ENCODE measurements around the gene CYP2R1.
"Not testable (repeated sequence)": the region's sequence is repeated elsewhere in the genome, so short reads cannot be mapped to it uniquely, and the experiment has no call there.

Gene CYP2R1

DNA sequence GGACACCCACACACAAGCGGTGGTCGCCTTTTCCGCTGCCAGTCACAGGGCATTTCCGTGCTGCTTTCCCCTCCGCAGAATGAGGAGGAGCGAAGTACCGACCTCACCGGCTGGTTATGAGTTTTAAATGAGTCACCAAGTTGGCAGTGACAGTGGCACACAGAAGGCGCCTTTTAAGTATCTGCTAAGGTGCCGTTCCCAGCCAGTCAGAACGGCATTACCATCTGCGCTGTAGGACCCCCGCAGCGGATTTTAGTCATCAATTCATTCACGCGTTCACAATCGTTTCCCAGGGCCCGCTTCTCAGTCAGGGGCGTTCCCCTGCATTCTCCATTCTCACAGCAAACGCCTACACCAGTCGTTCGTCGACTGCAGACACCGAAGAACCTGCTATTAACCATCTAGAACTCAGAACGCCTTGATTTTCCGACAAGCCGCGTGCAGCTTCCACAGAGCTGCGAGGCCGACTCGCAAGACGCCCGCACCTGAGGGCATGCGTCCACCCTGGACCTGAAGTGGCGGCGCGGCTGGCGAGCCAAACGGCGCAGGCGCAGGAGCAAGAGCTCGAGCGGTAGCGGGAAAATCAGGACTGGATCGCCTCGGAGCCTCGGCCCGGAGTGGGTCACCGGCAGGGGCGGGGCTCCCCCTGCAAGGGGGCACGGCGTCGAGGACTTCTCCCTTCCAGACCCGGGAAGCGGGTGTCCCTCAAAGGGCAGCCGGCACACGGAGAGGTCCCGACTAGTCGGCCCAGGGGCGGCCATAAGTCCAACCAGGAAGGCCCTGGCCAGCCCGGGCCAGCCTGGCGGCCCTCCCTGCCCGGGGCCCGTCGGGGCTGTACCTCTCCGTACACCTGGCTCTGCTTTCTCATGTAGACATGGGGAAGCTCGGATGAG is 642 bp downstream of the CYP2R1 start:
- peak overlapping the region; percentile 76 for H3K27ac ChIP-seq (ENCODE audit: low read length)
- ATAC-seq (ENCODE audit: insufficient read depth, low read depth) (peak; percentile 53), DNase-seq (peak; percentile 88)
- no peaks in the 10 kb centered on the region for H3K9me3 ChIP-seq (ENCODE audit: insufficient read depth, low read length, severe bottlenecking)
- peaks cover 12% of the 10 kb centered on the region for H3K79me2 ChIP-seq (ENCODE audit: insufficient read depth, low read length)
- peak overlapping the region; percentile 76 for H3K9ac ChIP-seq (ENCODE audit: low read depth, low read length)
- H3K36me3 ChIP-seq (ENCODE audit: insufficient read depth, low read length) = no peaks in the 10 kb centered on the region
- H2AFZ ChIP-seq (ENCODE audit: low read depth, low read length) = peak overlapping the region; percentile 78
- TF ChIP-seq EZH2 (IDR thresholded peaks at IDR 0.05; ENCODE audit: borderline replicate concordance, low read depth, low read length, severe bottlenecking) (no peak), CTCF (IDR thresholded peaks at IDR 0.05; ENCODE audit: borderline replicate concordance, extremely low read depth, low read length, poor library complexity, severe bottlenecking) (peak; percentile 44)
- peak overlapping the region; percentile 35 to 68 for H3K4me3 ChIP-seq (ENCODE audit: low read depth in 1 of 2, low read length in 2 of 2)
- no peaks in the 10 kb centered on the region for H3K27me3 ChIP-seq (ENCODE audit: insufficient read depth, low read length, poor library complexity)
- no peaks in the 10 kb centered on the region for H4K20me1 ChIP-seq (ENCODE audit: insufficient read depth, low read length)
- peak overlapping the region; percentile 90 for H3K4me2 ChIP-seq (ENCODE audit: insufficient read depth, low read length)
- H3K4me1 ChIP-seq (ENCODE audit: insufficient read depth, low read length) = peaks cover 54% of the 10 kb centered on the region

GRCh38 chr11:14886513-14886912 is 5.5 kb downstream of the CYP2R1 start:
- TF ChIP-seq EZH2 (IDR thresholded peaks at IDR 0.05; ENCODE audit: borderline replicate concordance, low read depth, low read length, severe bottlenecking) = no peak
- TF ChIP-seq CTCF (IDR thresholded peaks at IDR 0.05; ENCODE audit: borderline replicate concordance, extremely low read depth, low read length, poor library complexity, severe bottlenecking) = no peak
- no peak overlapping the region for H2AFZ ChIP-seq (ENCODE audit: low read depth, low read length)
- H3K27me3 ChIP-seq (ENCODE audit: insufficient read depth, low read length, poor library complexity) = no peaks in the 10 kb centered on the region

DNA sequence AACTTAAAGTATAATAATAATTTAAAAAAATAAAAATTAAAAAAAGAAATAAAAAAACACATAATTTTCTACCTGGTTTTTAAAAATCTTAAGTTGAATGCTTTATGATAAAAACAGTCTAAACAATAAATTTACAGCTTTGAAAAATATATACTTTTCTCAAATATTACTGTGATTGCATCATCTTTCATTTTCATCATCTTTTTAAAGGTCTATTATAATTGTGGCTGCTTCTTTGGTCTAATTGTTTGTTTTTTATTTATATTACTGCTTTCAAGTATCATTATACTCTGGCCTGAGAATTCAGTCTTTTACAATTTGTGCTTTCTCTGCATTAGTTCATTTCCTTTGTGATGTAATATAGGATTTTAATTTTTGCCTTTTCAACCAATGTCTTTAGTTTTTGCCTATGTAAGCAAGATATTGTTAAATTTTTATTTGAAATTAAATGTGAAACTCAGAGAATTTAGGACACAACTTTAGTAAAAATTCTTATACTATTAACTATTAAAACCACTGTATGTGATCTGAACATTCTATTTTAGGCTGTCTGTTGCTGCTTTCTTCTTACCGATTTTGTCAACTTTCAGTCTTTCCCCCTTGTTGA is 7.3 kb downstream of the CYP2R1 start:
- no peaks in the 10 kb centered on the region for H3K27me3 ChIP-seq (ENCODE audit: insufficient read depth, low read length, poor library complexity)
- no peak for ATAC-seq (ENCODE audit: insufficient read depth, low read depth)

More at GRCh38 chr11:14886513-14886912, 5.5 kb downstream of the CYP2R1 start:
- Histone ChIP-seq H3K9me3 (ENCODE audit: insufficient read depth, low read length, severe bottlenecking) (no peaks in the 10 kb centered on the region), H3K79me2 (ENCODE audit: insufficient read depth, low read length) (peaks cover 15% of the 10 kb centered on the region), H3K9ac (ENCODE audit: low read depth, low read length) (no peak overlapping the region), H3K4me1 (ENCODE audit: insufficient read depth, low read length) (peaks cover 35% of the 10 kb centered on the region), H3K4me3 (ENCODE audit: low read depth in 1 of 2, low read length in 2 of 2) (no peak overlapping the region), H3K36me3 (ENCODE audit: insufficient read depth, low read length) (peaks cover 9% of the 10 kb centered on the region; the same call in 1 of the 2 replicates), H3K4me2 (ENCODE audit: insufficient read depth, low read length) (peak overlapping the region; percentile 9; the same call in 1 of the 2 replicates), H4K20me1 (ENCODE audit: insufficient read depth, low read length) (no peaks in the 10 kb centered on the region), H3K27ac (ENCODE audit: low read length) (no peak overlapping the region)
- no peak for DNase-seq
- no peak for ATAC-seq (ENCODE audit: insufficient read depth, low read depth)

GRCh38 chr11:14883683-14884082 is 8.3 kb downstream of the CYP2R1 start:
- not testable (repeated sequence) for H3K9ac ChIP-seq (ENCODE audit: low read depth, low read length); ATAC-seq (ENCODE audit: insufficient read depth, low read depth); H3K4me3 ChIP-seq (ENCODE audit: low read depth in 1 of 2, low read length in 2 of 2); DNase-seq; H3K4me2 ChIP-seq (ENCODE audit: insufficient read depth, low read length); H3K9me3 ChIP-seq (ENCODE audit: insufficient read depth, low read length, severe bottlenecking); H3K79me2 ChIP-seq (ENCODE audit: insufficient read depth, low read length); H3K27ac ChIP-seq (ENCODE audit: low read length); H2AFZ ChIP-seq (ENCODE audit: low read depth, low read length); H4K20me1 ChIP-seq (ENCODE audit: insufficient read depth, low read length); H3K27me3 ChIP-seq (ENCODE audit: insufficient read depth, low read length, poor library complexity)
- Histone ChIP-seq H3K4me1 (ENCODE audit: insufficient read depth, low read length) (peaks cover 11% of the 10 kb centered on the region), H3K36me3 (ENCODE audit: insufficient read depth, low read length) (peaks cover 22% of the 10 kb centered on the region)

More for the DNA sequence above, 7.3 kb downstream of the CYP2R1 start:
- DNase-seq = no peak
- H3K79me2 ChIP-seq (ENCODE audit: insufficient read depth, low read length) = peaks cover 4% of the 10 kb centered on the region; the same call in 1 of the 2 replicates
- H3K4me3 ChIP-seq (ENCODE audit: low read depth in 1 of 2, low read length in 2 of 2) = no peak overlapping the region
- no peak overlapping the region for H3K27ac ChIP-seq (ENCODE audit: low read length)
- no peak overlapping the region for H3K9ac ChIP-seq (ENCODE audit: low read depth, low read length)
- no peaks in the 10 kb centered on the region for H4K20me1 ChIP-seq (ENCODE audit: insufficient read depth, low read length)
- no peaks in the 10 kb centered on the region for H3K9me3 ChIP-seq (ENCODE audit: insufficient read depth, low read length, severe bottlenecking)
- no peak overlapping the region for H3K4me2 ChIP-seq (ENCODE audit: insufficient read depth, low read length)
- H3K36me3 ChIP-seq (ENCODE audit: insufficient read depth, low read length) = peaks cover 17% of the 10 kb centered on the region
- TF ChIP-seq CTCF (IDR thresholded peaks at IDR 0.05; ENCODE audit: borderline replicate concordance, extremely low read depth, low read length, poor library complexity, severe bottlenecking) = no peak
- no peak for TF ChIP-seq EZH2 (IDR thresholded peaks at IDR 0.05; ENCODE audit: borderline replicate concordance, low read depth, low read length, severe bottlenecking)
- peaks cover 22% of the 10 kb centered on the region for H3K4me1 ChIP-seq (ENCODE audit: insufficient read depth, low read length)
- H2AFZ ChIP-seq (ENCODE audit: low read depth, low read length) = no peak overlapping the region
